ENCODE results near the gene PEX3.

DNA sequence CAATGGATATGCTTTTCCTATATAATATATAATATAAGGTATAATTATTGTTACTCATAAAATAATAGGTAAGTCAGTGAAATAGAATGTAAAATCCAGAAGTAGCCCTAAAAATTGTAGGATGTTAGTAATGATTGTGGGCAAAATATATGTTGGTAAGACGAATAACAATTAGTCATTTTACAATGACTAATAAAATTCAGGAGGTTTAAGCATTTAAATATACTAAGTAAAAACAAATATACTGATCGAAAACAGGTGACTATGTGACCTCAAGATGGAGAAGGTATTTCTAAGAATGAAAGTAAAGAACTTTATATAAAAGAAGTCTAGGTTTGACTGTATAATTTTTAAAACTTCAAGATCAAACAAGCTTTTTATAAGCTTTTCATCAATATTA is 32.0 kb downstream of the PEX3 start:
- TF ChIP-seq, protein P1, sequence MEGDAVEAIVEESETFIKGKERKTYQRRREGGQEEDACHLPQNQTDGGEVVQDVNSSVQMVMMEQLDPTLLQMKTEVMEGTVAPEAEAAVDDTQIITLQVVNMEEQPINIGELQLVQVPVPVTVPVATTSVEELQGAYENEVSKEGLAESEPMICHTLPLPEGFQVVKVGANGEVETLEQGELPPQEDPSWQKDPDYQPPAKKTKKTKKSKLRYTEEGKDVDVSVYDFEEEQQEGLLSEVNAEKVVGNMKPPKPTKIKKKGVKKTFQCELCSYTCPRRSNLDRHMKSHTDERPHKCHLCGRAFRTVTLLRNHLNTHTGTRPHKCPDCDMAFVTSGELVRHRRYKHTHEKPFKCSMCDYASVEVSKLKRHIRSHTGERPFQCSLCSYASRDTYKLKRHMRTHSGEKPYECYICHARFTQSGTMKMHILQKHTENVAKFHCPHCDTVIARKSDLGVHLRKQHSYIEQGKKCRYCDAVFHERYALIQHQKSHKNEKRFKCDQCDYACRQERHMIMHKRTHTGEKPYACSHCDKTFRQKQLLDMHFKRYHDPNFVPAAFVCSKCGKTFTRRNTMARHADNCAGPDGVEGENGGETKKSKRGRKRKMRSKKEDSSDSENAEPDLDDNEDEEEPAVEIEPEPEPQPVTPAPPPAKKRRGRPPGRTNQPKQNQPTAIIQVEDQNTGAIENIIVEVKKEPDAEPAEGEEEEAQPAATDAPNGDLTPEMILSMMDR (IDR thresholded peaks at IDR 0.05) = no peak
- no peak for TF ChIP-seq EZH2 (IDR thresholded peaks at IDR 0.05; ENCODE audit: borderline replicate concordance, insufficient read depth, low read depth, low read length, poor library complexity, severe bottlenecking)
